Ishikawa (cell line): Measurements from ENCODE around the gene CD14.

ENCODE experiments used
- EGR1 ChIP-seq: IDR thresholded peaks from 2 replicates; pipeline ENCODE4 v1.6.1; 2012
- TAF1 ChIP-seq: IDR thresholded peaks from 2 replicates; pipeline ENCODE4 v1.6.1; 2012; ENCODE audit warnings: low read depth, mild to moderate bottlenecking

DNA sequence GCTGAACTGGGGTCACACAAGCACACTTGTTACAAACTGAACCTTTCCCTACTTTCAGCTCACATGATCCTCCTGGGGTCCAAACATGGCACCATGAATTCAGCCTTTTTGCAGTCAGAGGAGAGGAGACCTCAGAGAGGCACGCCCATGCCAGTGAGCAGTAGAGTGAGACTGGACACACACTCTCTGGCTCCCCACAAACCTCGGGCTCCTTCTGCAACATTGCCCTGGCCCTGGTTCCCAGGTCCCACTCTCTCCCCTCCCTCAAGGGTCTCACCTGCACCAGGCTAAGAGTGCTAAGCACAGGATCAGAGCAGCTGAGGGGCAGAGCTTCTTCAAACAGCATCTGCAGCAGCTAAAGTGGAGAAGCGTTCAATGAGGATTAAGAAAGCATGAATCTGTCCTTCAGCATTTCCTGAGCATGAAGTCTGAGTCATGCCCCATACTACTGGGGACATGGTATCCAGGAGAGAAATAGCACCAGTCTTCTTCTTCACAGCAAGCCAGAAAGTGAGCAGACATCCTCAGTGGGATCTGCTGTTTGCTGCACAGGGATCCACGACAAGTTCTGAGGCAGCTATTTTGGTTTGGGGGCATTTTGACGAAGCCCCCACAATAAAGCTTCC is 41.1 kb downstream of the CD14 start:
- TF ChIP-seq TAF1 (no peak), EGR1 (no peak)
